ENCODE data around the gene TRAPPC4. TPM values are rescaled to one million over a fixed set of nuclear protein-coding genes. Genes with fewer than 3 reads are reported as not detected.
A peak's percentile ranks its signal among the peaks of the same experiment; 100 is the strongest.
"Not testable (repeated sequence)": the region's sequence is repeated elsewhere in the genome, so short reads cannot be mapped to it uniquely, and the experiment has no call there.

The TRAPPC4 gene
- total and polyA plus RNA-seq, 3 experiments from 2014 or later, result 125 to 154 (median 154) TPM

DNA sequence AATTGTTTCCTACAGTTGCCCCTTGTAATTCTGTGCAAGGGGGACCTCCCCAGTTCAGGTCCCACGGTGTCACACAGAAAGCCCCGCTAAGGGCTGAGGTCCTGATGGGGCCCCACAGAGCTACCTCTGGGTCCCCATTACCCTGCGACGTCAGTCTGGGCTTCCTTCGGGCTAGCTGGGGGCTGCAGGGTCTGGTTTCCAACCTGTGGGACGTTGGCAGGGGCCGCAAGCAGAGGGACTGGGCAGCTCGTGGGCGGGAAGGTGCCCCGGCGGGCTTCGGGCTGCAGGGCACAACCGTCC lies 11.4 kb downstream of the TRAPPC4 start:
- H3K4me3 ChIP-seq (ENCODE audit: low read length), result peak overlapping the region; percentile 85
- peaks cover 14% of the 10 kb centered on the region for H3K4me1 ChIP-seq (ENCODE audit: insufficient read depth, low read length)
- DNase-seq, result peak in 2 of 5 donors; percentile 4 to 22
- Mint-ChIP-seq H3K27ac (peak overlapping the region; percentile 45 to 97 (median 91)), H3K36me3 (peaks cover 0 to 18% (median 4%) of the 10 kb centered on the region in 3 donors), H3K4me3 (peak overlapping the region; percentile 82 to 96 (median 90)), H3K27me3 (no peaks in the 10 kb centered on the region), H3K4me1 (peaks cover 14 to 24% (median 21%) of the 10 kb centered on the region in 3 donors), H3K9me3 (no peaks in the 10 kb centered on the region)
- ChIA-PET POLR2A (interaction anchor here (0.7 to 1.9 kb wide), 2 partner anchors 11 to 14 kb away, joined by 3 to 10 read pairs; partner anchors contain the start of genes RPS25 and TRAPPC4), CTCF (interaction anchor here (0.9 to 1.2 kb wide), 2 partner anchors 9 to 32 kb away, joined by 3 to 4 read pairs; partner anchors contain the start of gene CENATAC)
- H3K27me3 ChIP-seq (ENCODE audit: insufficient read depth, low read length, poor library complexity, severe bottlenecking), result no peaks in the 10 kb centered on the region
- H3K27ac ChIP-seq (ENCODE audit: low read depth, low read length), result peak overlapping the region; percentile 75
- no peaks in the 10 kb centered on the region for H3K9me3 ChIP-seq (ENCODE audit: low read length)
- peaks cover 2% of the 10 kb centered on the region for H3K36me3 ChIP-seq (ENCODE audit: insufficient read depth, low read length)

DNA sequence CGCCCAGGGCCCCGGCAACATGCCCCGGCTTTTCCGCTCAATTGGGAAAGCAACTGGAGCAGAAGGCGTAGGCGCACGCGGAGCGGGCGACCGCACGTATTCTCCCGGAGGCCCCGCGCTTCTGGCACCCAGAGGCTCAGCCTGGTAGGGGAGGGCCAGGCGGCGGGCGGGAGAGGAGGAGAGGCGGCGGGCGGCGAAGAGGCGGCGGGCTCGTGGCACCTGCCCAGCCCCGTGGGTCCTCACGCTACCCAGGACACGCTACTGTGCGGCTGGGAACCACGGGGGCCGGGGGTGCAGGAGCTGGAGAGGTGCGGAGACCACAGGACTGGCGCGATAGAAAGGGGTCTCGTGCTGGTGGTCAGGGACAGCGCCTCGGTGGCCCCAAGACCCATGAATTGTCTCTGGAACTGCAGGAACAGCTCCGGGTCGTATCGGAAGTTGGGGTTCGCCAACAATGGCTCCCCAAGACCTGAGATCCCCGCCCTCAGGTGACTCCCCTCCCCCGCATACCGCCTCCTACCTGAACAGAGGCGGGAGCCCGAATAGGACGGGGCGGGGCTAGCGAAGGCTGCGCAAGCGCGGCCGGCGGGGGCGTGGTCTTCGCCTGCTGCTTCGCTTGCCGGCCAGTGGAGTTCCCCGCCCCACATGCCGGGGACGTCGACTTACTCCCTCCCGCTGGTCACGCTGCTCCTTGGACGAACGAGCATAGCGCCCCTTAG lies 11.9 kb downstream of the TRAPPC4 start, which contains the start of gene SLC37A4:
TSS of gene SLC37A4 (minus strand) at position 549 of the 719 bp plus-strand sequence.
- Histone ChIP-seq H3K4me3 (ENCODE audit: low read length) (peak within 1 kb of the TSS; percentile 85), H3K27ac (ENCODE audit: low read depth, low read length) (peak within 1 kb of the TSS; percentile 75), H3K9me3 (ENCODE audit: low read length) (no peaks in the 10 kb centered on the region), H3K36me3 (ENCODE audit: insufficient read depth, low read length) (no peaks in the 10 kb centered on the region), H3K27me3 (ENCODE audit: insufficient read depth, low read length, poor library complexity, severe bottlenecking) (no peaks in the 10 kb centered on the region), H3K4me1 (ENCODE audit: insufficient read depth, low read length) (peaks cover 12% of the 10 kb centered on the region)
- Mint-ChIP-seq H3K27ac (peak within 1 kb of the TSS; percentile 72 to 97 (median 92)), H3K36me3 (peaks cover 0 to 13% (median 1%) of the 10 kb centered on the region in 3 donors), H3K4me1 (peaks cover 11 to 24% (median 19%) of the 10 kb centered on the region in 3 donors), H3K27me3 (no peaks in the 10 kb centered on the region), H3K4me3 (peak within 1 kb of the TSS; percentile 82 to 96 (median 90)), H3K9me3 (no peaks in the 10 kb centered on the region)
- POLR2A ChIA-PET, result interaction anchor here (0.6 to 1.9 kb wide), 3 partner anchors 11 to 25 kb away, joined by 3 to 10 read pairs (median 3); partner anchors contain the start of genes RPS25 and TRAPPC4
- CTCF ChIA-PET, result interaction anchor here (0.9 to 1.5 kb wide), 6 partner anchors 9 to 49 kb away, joined by 3 to 6 read pairs (median 3); partner anchors contain the start of genes CENATAC and VPS11
- peak; percentile 98 to 99 (median 98) for DNase-seq

DNA sequence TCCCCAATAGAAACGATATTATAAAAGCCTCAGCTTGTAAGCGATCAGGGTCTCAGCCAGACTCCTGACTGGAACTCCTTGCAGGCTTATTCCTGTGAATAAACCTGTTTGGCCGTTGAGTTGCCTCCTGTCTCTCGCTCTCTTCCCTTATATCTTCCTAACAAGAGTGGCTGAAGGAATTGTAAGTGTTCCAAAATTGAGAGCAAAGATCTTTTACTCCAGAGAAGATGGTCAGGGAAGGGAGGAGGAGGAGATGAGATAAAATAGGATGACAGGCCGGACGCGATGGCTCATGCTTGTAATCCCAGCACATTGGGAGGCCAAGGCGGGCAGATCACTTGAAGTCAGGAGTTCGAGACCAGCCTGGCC lies 13.3 kb downstream of the TRAPPC4 start:
- Mint-ChIP-seq H3K4me3 (peak overlapping the region in 1 of 7 donors; percentile 36), H3K27ac (peak overlapping the region in 1 of 8 donors; percentile 89), H3K4me1 (peaks cover 9 to 24% (median 18%) of the 10 kb centered on the region in 3 donors), H3K27me3 (no peaks in the 10 kb centered on the region), H3K9me3 (no peaks in the 10 kb centered on the region), H3K36me3 (peaks cover 0 to 3% (median 0%) of the 10 kb centered on the region in 3 donors)
- no peaks in the 10 kb centered on the region for H3K9me3 ChIP-seq (ENCODE audit: low read length)
- CTCF ChIA-PET, result interaction anchor here (1.0 to 1.5 kb wide), 7 partner anchors 10 to 137 kb away, joined by 3 to 8 read pairs (median 3); partner anchors contain the start of genes NLRX1, RPS25 and TRAPPC4
- H3K4me3 ChIP-seq (ENCODE audit: low read length), result no peak overlapping the region
- no peaks in the 10 kb centered on the region for H3K36me3 ChIP-seq (ENCODE audit: insufficient read depth, low read length)
- no peak for DNase-seq
- H3K27ac ChIP-seq (ENCODE audit: low read depth, low read length), result no peak overlapping the region
- POLR2A ChIA-PET, result interaction anchor here (0.8 kb wide), 1 partner anchor 14 kb away, joined by 4 read pairs; the partner anchor contains the start of genes RPS25 and TRAPPC4
- H3K4me1 ChIP-seq (ENCODE audit: insufficient read depth, low read length), result peaks cover 12% of the 10 kb centered on the region
- H3K27me3 ChIP-seq (ENCODE audit: insufficient read depth, low read length, poor library complexity, severe bottlenecking), result no peaks in the 10 kb centered on the region

DNA sequence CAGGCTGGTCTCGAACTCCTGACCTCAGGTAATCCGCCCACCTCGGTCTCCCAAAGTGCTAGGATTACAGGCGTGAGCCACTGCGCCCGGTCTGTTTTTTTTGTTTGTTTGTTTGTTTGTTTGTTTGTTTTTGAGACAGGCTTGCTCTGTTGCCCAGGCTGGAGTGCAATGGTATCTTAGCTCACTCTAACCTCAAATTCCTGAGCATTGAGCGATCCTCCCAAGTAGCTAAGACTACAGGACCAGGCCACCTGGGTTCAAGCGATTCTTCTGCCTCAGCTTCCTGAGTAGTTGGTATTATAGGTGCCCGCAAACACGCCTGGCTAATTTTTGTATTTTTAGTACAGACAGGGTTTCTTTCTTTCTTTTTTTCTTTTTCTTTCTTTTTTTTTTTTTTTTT lies 14.9 kb downstream of the TRAPPC4 start:
- CTCF ChIA-PET, result interaction anchor here (0.8 to 1.1 kb wide), 3 partner anchors 19 to 173 kb away, joined by 3 to 4 read pairs (median 3); partner anchors contain the start of genes CBL and HYOU1
- POLR2A ChIA-PET, result interaction anchor here (0.7 kb wide), 2 partner anchors 91 to 547 kb away, joined by 4 to 6 read pairs; no protein-coding TSS in a partner anchor
- H3K4me3 Mint-ChIP-seq, result not testable (repeated sequence)

DNA sequence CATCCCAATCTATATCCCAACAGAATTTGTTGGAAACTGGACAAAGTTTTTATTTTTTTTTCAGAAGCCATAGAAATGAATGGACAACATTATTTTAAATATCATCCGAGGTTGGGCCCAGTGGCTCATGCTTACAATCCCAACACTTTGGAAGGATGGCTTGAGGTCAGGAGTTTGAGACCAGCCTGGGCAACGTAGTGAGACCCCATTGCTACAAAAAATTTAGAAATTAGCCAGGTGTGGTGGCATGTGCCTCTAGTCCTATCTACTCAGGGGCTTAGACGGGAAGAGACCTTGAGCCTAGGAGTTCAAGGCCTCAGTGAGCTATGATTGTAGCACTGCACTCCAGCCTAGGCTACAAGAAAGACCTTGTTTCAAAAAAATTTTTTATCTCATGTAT lies 16.2 kb downstream of the TRAPPC4 start:
- POLR2A ChIA-PET, result no interaction called here

More for the DNA sequence above, 14.9 kb downstream of the TRAPPC4 start:
- peaks cover 9 to 21% (median 15%) of the 10 kb centered on the region in 3 donors for H3K4me1 Mint-ChIP-seq
- not testable (repeated sequence) for H3K27ac ChIP-seq (ENCODE audit: low read depth, low read length); H3K9me3 ChIP-seq (ENCODE audit: low read length); DNase-seq; H3K27me3 Mint-ChIP-seq; H3K27ac Mint-ChIP-seq; H3K9me3 Mint-ChIP-seq; H3K36me3 ChIP-seq (ENCODE audit: insufficient read depth, low read length); H3K27me3 ChIP-seq (ENCODE audit: insufficient read depth, low read length, poor library complexity, severe bottlenecking); H3K4me3 ChIP-seq (ENCODE audit: low read length); H3K36me3 Mint-ChIP-seq
- peaks cover 12% of the 10 kb centered on the region for H3K4me1 ChIP-seq (ENCODE audit: insufficient read depth, low read length)

DNA sequence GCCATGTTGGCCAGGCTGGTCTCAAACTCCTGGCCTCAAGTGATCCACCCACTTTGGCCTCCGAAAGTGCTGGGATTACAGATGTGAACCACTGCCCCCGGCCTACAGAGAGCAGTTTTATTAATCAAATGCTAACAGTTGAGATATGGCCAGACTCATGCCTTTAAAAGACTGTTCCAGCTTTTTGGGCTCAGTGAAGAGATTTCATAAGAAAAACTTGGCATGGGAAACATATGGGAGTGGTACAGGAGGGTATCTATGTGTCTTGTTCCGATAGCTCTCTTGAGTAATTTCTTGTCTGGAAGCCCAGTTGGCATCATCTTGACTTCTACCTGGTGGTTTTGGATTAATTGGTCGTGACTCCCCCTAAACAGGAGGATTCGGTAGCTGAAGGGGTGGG lies 20.3 kb downstream of the TRAPPC4 start:
- peaks cover 0 to 3% of the 10 kb centered on the region in 2 donors for H3K27me3 Mint-ChIP-seq

More for the DNA sequence above, 16.2 kb downstream of the TRAPPC4 start:
- no peaks in the 10 kb centered on the region for H3K9me3 ChIP-seq (ENCODE audit: low read length)
- H3K4me1 ChIP-seq (ENCODE audit: insufficient read depth, low read length), result peaks cover 3% of the 10 kb centered on the region
- H3K36me3 ChIP-seq (ENCODE audit: insufficient read depth, low read length), result no peaks in the 10 kb centered on the region
- no peaks in the 10 kb centered on the region for H3K27me3 ChIP-seq (ENCODE audit: insufficient read depth, low read length, poor library complexity, severe bottlenecking)
- Mint-ChIP-seq H3K27me3 (peaks cover 0 to 3% of the 10 kb centered on the region in 2 donors), H3K4me1 (peaks cover 2 to 8% (median 4%) of the 10 kb centered on the region in 3 donors), H3K4me3 (no peak overlapping the region), H3K9me3 (no peaks in the 10 kb centered on the region), H3K36me3 (no peaks in the 10 kb centered on the region), H3K27ac (no peak overlapping the region)
- no peak overlapping the region for H3K4me3 ChIP-seq (ENCODE audit: low read length)
- no peak overlapping the region for H3K27ac ChIP-seq (ENCODE audit: low read depth, low read length)
- CTCF ChIA-PET, result interaction anchor here (1.1 kb wide), 1 partner anchor 20 kb away, joined by 4 read pairs; no protein-coding TSS in a partner anchor
- DNase-seq, result no peak

DNA sequence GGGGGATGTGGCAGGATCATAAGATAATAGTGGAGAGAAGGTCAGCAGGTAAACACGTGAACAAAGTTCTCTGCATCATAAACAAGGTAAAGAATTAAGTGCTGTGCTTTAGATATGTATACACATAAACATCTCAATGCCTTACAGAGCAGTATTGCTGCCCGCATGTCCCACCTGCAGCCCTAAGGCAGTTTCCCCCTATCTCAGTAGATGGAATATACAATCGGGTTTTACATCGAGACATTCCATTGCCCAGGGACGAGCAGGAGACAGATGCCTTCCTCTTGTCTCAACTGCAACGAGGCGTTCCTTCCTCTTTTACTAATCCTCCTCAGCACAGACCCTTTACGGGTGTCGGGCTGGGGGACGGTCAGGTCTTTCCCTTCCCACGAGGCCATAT lies 20.9 kb downstream of the TRAPPC4 start:
- CTCF ChIA-PET; H3K9me3 ChIP-seq (ENCODE audit: low read length); H3K27me3 Mint-ChIP-seq; H3K4me3 ChIP-seq (ENCODE audit: low read length); H3K36me3 ChIP-seq (ENCODE audit: insufficient read depth, low read length); H3K9me3 Mint-ChIP-seq; H3K27me3 ChIP-seq (ENCODE audit: insufficient read depth, low read length, poor library complexity, severe bottlenecking); DNase-seq; H3K4me3 Mint-ChIP-seq; H3K27ac Mint-ChIP-seq; H3K36me3 Mint-ChIP-seq; H3K4me1 ChIP-seq (ENCODE audit: insufficient read depth, low read length); H3K27ac ChIP-seq (ENCODE audit: low read depth, low read length); H3K4me1 Mint-ChIP-seq: not testable (repeated sequence)
- POLR2A ChIA-PET, result interaction anchor here (1.4 kb wide), 1 partner anchor 17 kb away, joined by 4 read pairs; the partner anchor contains the start of gene HYOU1

More for the DNA sequence above, 20.3 kb downstream of the TRAPPC4 start:
- Histone ChIP-seq H3K27ac (ENCODE audit: low read depth, low read length) (no peak overlapping the region), H3K9me3 (ENCODE audit: low read length) (no peaks in the 10 kb centered on the region), H3K27me3 (ENCODE audit: insufficient read depth, low read length, poor library complexity, severe bottlenecking) (no peaks in the 10 kb centered on the region), H3K36me3 (ENCODE audit: insufficient read depth, low read length) (no peaks in the 10 kb centered on the region), H3K4me3 (ENCODE audit: low read length) (no peak overlapping the region), H3K4me1 (ENCODE audit: insufficient read depth, low read length) (no peaks in the 10 kb centered on the region)
- H3K27ac Mint-ChIP-seq, result peak overlapping the region in 1 of 8 donors; percentile 4
- POLR2A ChIA-PET, result interaction anchor here (1.4 kb wide), 1 partner anchor 18 kb away, joined by 4 read pairs; the partner anchor contains the start of gene HYOU1
- H3K4me3 Mint-ChIP-seq, result peak overlapping the region in 1 of 7 donors; percentile 37
- no peak for DNase-seq
- H3K4me1 Mint-ChIP-seq, result no peaks in the 10 kb centered on the region
- CTCF ChIA-PET, result no interaction called here
- no peaks in the 10 kb centered on the region for H3K36me3 Mint-ChIP-seq
- H3K9me3 Mint-ChIP-seq, result no peaks in the 10 kb centered on the region

All from CD8-positive, alpha-beta memory T cell (primary cell).